Nephron (organoid): ENCODE data around the gene EPHA2.

Experiments used
- H3K27ac Mint-ChIP-seq, 3 experiments: 2 replicates each; pipeline ENCODE4 v1.8.0; 2020; ENCODE audit warnings: mixed read lengths in 3 of 3, mild to moderate bottlenecking in 2 of 3, moderate library complexity in 1 of 3
- H3K27me3 Mint-ChIP-seq: 2 replicates; pipeline ENCODE4 v1.8.0; 2021; ENCODE audit warnings: low read depth, mild to moderate bottlenecking, moderate library complexity, mixed read lengths
- H3K36me3 Mint-ChIP-seq: 2 replicates; pipeline ENCODE4 v1.8.0; 2020; ENCODE audit warnings: low read depth, mixed read lengths
- H3K4me1 Mint-ChIP-seq: 2 replicates; pipeline ENCODE4 v1.8.0; 2020; ENCODE audit warnings: mixed read lengths
- H3K4me3 Mint-ChIP-seq, 3 experiments: 2 replicates each; pipeline ENCODE4 v1.8.0; 2020; ENCODE audit warnings: mild to moderate bottlenecking in 3 of 3, mixed read lengths in 3 of 3, moderate library complexity in 2 of 3
- H3K9me3 Mint-ChIP-seq: 2 replicates; pipeline ENCODE4 v1.8.0; 2020; ENCODE audit warnings: mixed read lengths
- CTCF ChIP-seq, 3 experiments: fragments of 200-600 bp; sonication (generic); IDR thresholded peaks; one replicate each; pipeline ENCODE4 v1.5.0; 2021; ENCODE audit warnings: antibody characterized with exemption in 3 of 3; ENCODE audit not compliant: unreplicated experiment in 3 of 3

Gene EPHA2

GRCh38 chr1:16187748-16188401, 32.0 kb upstream of the EPHA2 start:
- H3K27ac Mint-ChIP-seq: peak overlapping the region in 1 of 3 experiments; percentile 68
- peaks cover 4% of the 10 kb centered on the region for H3K27me3 Mint-ChIP-seq
- no peaks in the 10 kb centered on the region for H3K9me3 Mint-ChIP-seq
- TF ChIP-seq CTCF (IDR thresholded peaks at IDR 0.05; ENCODE audit: unreplicated experiment in 3 of 3): peak; percentile 92 to 95 (median 93)
- peaks cover 16% of the 10 kb centered on the region for H3K4me1 Mint-ChIP-seq
- no peak overlapping the region for H3K4me3 Mint-ChIP-seq
- H3K36me3 Mint-ChIP-seq: no peaks in the 10 kb centered on the region

GRCh38 chr1:16186655-16187235, 30.9 kb upstream of the EPHA2 start:
- Mint-ChIP-seq H3K27ac (no peak overlapping the region), H3K36me3 (no peaks in the 10 kb centered on the region), H3K9me3 (no peaks in the 10 kb centered on the region), H3K27me3 (peaks cover 4% of the 10 kb centered on the region), H3K4me1 (peaks cover 21% of the 10 kb centered on the region), H3K4me3 (no peak overlapping the region)
- TF ChIP-seq CTCF (IDR thresholded peaks at IDR 0.05; ENCODE audit: unreplicated experiment in 3 of 3): no peak

- TF ChIP-seq CTCF (IDR thresholded peaks at IDR 0.05; ENCODE audit: unreplicated experiment in 3 of 3): no peak
- Mint-ChIP-seq H3K27ac (peak overlapping the region in 1 of 3 experiments; percentile 55), H3K27me3 (peaks cover 4% of the 10 kb centered on the region), H3K36me3 (no peaks in the 10 kb centered on the region), H3K9me3 (no peaks in the 10 kb centered on the region), H3K4me1 (peaks cover 24% of the 10 kb centered on the region), H3K4me3 (no peak overlapping the region)
Observed at GRCh38 chr1:16184557-16185303, 28.9 kb upstream of the EPHA2 start.

GRCh38 chr1:16183765-16184556, 28.1 kb upstream of the EPHA2 start:
- H3K27ac Mint-ChIP-seq: peak overlapping the region in 2 of 3 experiments; percentile 37 to 84
- H3K9me3 Mint-ChIP-seq: no peaks in the 10 kb centered on the region
- no peaks in the 10 kb centered on the region for H3K36me3 Mint-ChIP-seq
- no peak for TF ChIP-seq CTCF (IDR thresholded peaks at IDR 0.05; ENCODE audit: unreplicated experiment in 3 of 3)
- H3K27me3 Mint-ChIP-seq: peaks cover 3% of the 10 kb centered on the region
- H3K4me3 Mint-ChIP-seq: no peak overlapping the region
- peaks cover 23% of the 10 kb centered on the region for H3K4me1 Mint-ChIP-seq

GRCh38 chr1:16183179-16183578, 27.3 kb upstream of the EPHA2 start:
- no peak for TF ChIP-seq CTCF (IDR thresholded peaks at IDR 0.05; ENCODE audit: unreplicated experiment in 3 of 3)
- Mint-ChIP-seq H3K27me3 (peaks cover 5% of the 10 kb centered on the region), H3K36me3 (no peaks in the 10 kb centered on the region), H3K4me3 (no peak overlapping the region), H3K4me1 (peaks cover 27% of the 10 kb centered on the region), H3K9me3 (no peaks in the 10 kb centered on the region), H3K27ac (peak overlapping the region in 2 of 3 experiments; percentile 26 to 84)
